Osteoblast (primary cell): Measurements from ENCODE around the gene PTPRK. TPM values are rescaled to one million over a fixed set of nuclear protein-coding genes. Genes with fewer than 3 reads are reported as not detected.
"Not testable (repeated sequence)": the region's sequence is repeated elsewhere in the genome, so short reads cannot be mapped to it uniquely, and the experiment has no call there.

Experiments used
- DNase-seq: peaks from one replicate; pipeline ENCODE4 v3.0.0; 2011; ENCODE audit warnings: low spot score, mixed read lengths; ENCODE audit not compliant: insufficient read length; ENCODE audit errors: missing footprints
- H2AFZ ChIP-seq: 2 replicates; pipeline ENCODE4 v1.6.0; 2011; ENCODE audit warnings: mild to moderate bottlenecking, low read length
- H3K27ac ChIP-seq: 2 replicates; pipeline ENCODE4 v1.5.1; 2011; ENCODE audit warnings: mild to moderate bottlenecking, low read depth, low read length, moderate library complexity
- H3K27me3 ChIP-seq: 2 replicates; pipeline ENCODE4 v1.6.0; 2012; ENCODE audit warnings: mild to moderate bottlenecking, control low read depth, inconsistent platforms, low read length, moderate library complexity; ENCODE audit not compliant: insufficient read depth
- H3K36me3 ChIP-seq: 2 replicates; pipeline ENCODE4 v1.5.1; 2011; ENCODE audit warnings: mild to moderate bottlenecking, low read length, control low read depth, moderate library complexity; ENCODE audit not compliant: insufficient read depth
- H3K4me1 ChIP-seq: 2 replicates; pipeline ENCODE4 v1.5.1; 2011; ENCODE audit warnings: mild to moderate bottlenecking, low read length, control low read depth, moderate library complexity; ENCODE audit not compliant: insufficient read depth
- H3K4me2 ChIP-seq: 2 replicates; pipeline ENCODE4 v1.6.0; 2011; ENCODE audit warnings: mild to moderate bottlenecking, low read length; ENCODE audit not compliant: insufficient read depth
- H3K4me3 ChIP-seq: fragments of 200-600 bp; sonication (generic); 3 replicates; pipeline ENCODE4 v1.5.1; 2012; ENCODE audit warnings: mild to moderate bottlenecking, low read length, inconsistent platforms; ENCODE audit not compliant: insufficient read depth
- H3K79me2 ChIP-seq: 2 replicates; pipeline ENCODE4 v1.6.0; 2012; ENCODE audit warnings: mild to moderate bottlenecking, low read length, control low read depth, inconsistent platforms; ENCODE audit not compliant: insufficient read depth
- H3K9me3 ChIP-seq: 2 replicates; pipeline ENCODE4 v1.5.1; 2011; ENCODE audit warnings: low read depth, low read length, control low read depth
- H4K20me1 ChIP-seq: 2 replicates; pipeline ENCODE4 v1.6.0; 2012; ENCODE audit warnings: mild to moderate bottlenecking, low read length, control low read depth; ENCODE audit not compliant: insufficient read depth
- CTCF ChIP-seq: IDR thresholded peaks from 2 replicates; pipeline ENCODE4 v1.5.1; 2011; ENCODE audit warnings: mild to moderate bottlenecking, low read depth, low read length, moderate library complexity; ENCODE audit errors: extremely low read depth
- total RNA-seq: library from RNA; depleted of rRNA; stranded (reverse); fragments of >200 nt; gene quantifications from 2 replicates; pipeline ENCODE4 v1.2.3, GENCODE V29; 2012

Gene PTPRK
- total RNA-seq, 1 donor: 165 TPM

GRCh38 chr6:128491610-128492206 lies 28.7 kb downstream of the PTPRK start:
- Histone ChIP-seq H3K4me3 (peak overlapping the region; percentile 62), H4K20me1 (peaks cover 13% of the 10 kb centered on the region), H3K4me1 (peaks cover 19% of the 10 kb centered on the region), H3K36me3 (peaks cover 7% of the 10 kb centered on the region), H3K79me2 (peaks cover 72% of the 10 kb centered on the region), H3K27me3 (no peaks in the 10 kb centered on the region), H2AFZ (no peak overlapping the region), H3K4me2 (peak overlapping the region; percentile 73), H3K9me3 (no peaks in the 10 kb centered on the region), H3K27ac (peak overlapping the region; percentile 88)
- TF ChIP-seq CTCF: no peak
- peak; percentile 73 for DNase-seq

- H3K4me2 ChIP-seq: peak overlapping the region; percentile 73
- no peak for DNase-seq
- H3K36me3 ChIP-seq: peaks cover 7% of the 10 kb centered on the region
- H3K27ac ChIP-seq: peak overlapping the region; percentile 88
- peak overlapping the region; percentile 62 for H3K4me3 ChIP-seq
- no peaks in the 10 kb centered on the region for H3K9me3 ChIP-seq
- H3K27me3 ChIP-seq: no peaks in the 10 kb centered on the region
- no peak overlapping the region for H2AFZ ChIP-seq
- H3K79me2 ChIP-seq: peaks cover 75% of the 10 kb centered on the region
- H4K20me1 ChIP-seq: peaks cover 13% of the 10 kb centered on the region
- TF ChIP-seq CTCF: no peak
- peaks cover 19% of the 10 kb centered on the region for H3K4me1 ChIP-seq
Observed at GRCh38 chr6:128491100-128491581, 29.3 kb downstream of the PTPRK start.

GRCh38 chr6:128487746-128488145 lies 32.7 kb downstream of the PTPRK start:
- Histone ChIP-seq H3K4me3 (no peak overlapping the region), H3K27me3 (no peaks in the 10 kb centered on the region), H3K9me3 (no peaks in the 10 kb centered on the region), H4K20me1 (peaks cover 12% of the 10 kb centered on the region), H3K79me2 (peaks cover 68% of the 10 kb centered on the region), H3K4me2 (no peak overlapping the region), H3K36me3 (peaks cover 7% of the 10 kb centered on the region), H2AFZ (no peak overlapping the region), H3K27ac (peak overlapping the region; percentile 35), H3K4me1 (peaks cover 19% of the 10 kb centered on the region)
- no peak for TF ChIP-seq CTCF
- DNase-seq: no peak

- H2AFZ ChIP-seq: no peak overlapping the region
- no peak overlapping the region for H3K4me2 ChIP-seq
- no peak for DNase-seq
- H3K79me2 ChIP-seq: peaks cover 70% of the 10 kb centered on the region
- peaks cover 12% of the 10 kb centered on the region for H4K20me1 ChIP-seq
- H3K4me1 ChIP-seq: peaks cover 17% of the 10 kb centered on the region
- H3K27me3 ChIP-seq: no peaks in the 10 kb centered on the region
- no peak overlapping the region for H3K4me3 ChIP-seq
- peaks cover 7% of the 10 kb centered on the region for H3K36me3 ChIP-seq
- peak; percentile 39 for TF ChIP-seq CTCF
- no peaks in the 10 kb centered on the region for H3K9me3 ChIP-seq
- H3K27ac ChIP-seq: peak overlapping the region; percentile 35
Observed at GRCh38 chr6:128487055-128487454, 33.3 kb downstream of the PTPRK start.

- not testable (repeated sequence) for H3K4me2 ChIP-seq, H3K9me3 ChIP-seq, H2AFZ ChIP-seq, H3K36me3 ChIP-seq, H3K27ac ChIP-seq, H3K4me3 ChIP-seq, H3K27me3 ChIP-seq, DNase-seq
- Histone ChIP-seq H3K79me2 (peaks cover 72% of the 10 kb centered on the region), H3K4me1 (peaks cover 16% of the 10 kb centered on the region), H4K20me1 (peaks cover 12% of the 10 kb centered on the region)
Observed at GRCh38 chr6:128486580-128486979, 33.8 kb downstream of the PTPRK start.
